NCI-H2107 (cell line): ENCODE measurements around the gene IQCF6.
"Not testable (repeated sequence)": the region's sequence is repeated elsewhere in the genome, so short reads cannot be mapped to it uniquely, and the experiment has no call there.

Source experiments
- DNase-seq: peaks from one replicate; lab custom pipeline; 2025; lab: John Stamatoyannopoulos, UW

Gene IQCF6

DNA sequence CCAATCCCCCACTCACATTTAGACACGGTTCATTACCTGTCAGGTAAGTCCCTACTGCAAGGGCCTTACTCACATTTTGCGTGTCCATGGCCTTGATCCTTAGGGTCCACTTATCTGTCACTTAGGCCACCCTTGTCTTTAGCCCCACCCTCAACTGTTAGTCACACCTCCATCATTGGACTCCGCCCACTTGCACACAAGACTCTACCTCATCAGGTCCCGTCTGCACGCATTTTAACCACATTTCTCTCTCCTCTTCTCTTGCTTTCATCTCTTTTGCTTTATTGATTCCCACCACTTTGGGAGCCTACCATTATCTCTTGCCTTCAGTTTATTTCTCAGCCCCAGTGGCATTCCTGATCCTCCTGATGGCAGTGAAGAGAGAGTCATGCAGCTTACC is at the start of gene IQCF6:
Gene IQCF6, minus strand, starts transcription at position 101 of the 400 bp plus-strand sequence. Its CDS starts 13 bp downstream, at position 88.
- DNase-seq = no peak

DNA sequence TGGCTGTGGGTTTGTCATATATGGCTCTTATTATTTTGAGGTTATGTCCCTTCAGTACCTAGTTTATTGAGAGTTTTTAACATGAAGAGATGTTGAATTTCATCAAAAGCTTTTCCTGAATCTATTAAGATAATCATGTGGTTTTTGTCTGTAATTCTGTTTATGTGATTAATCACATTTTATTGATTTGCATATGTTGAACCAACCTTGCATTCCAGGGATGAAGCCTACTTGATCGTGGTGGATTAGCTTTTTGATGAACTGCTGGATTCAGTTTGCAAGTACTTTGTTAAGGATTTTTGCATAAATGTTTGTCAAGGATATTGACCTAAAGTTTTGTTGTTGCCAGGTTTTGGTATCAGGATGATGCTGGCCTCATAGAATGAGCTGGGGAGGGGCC is 49.3 kb upstream of the IQCF6 start:
- DNase-seq = no peak

DNA sequence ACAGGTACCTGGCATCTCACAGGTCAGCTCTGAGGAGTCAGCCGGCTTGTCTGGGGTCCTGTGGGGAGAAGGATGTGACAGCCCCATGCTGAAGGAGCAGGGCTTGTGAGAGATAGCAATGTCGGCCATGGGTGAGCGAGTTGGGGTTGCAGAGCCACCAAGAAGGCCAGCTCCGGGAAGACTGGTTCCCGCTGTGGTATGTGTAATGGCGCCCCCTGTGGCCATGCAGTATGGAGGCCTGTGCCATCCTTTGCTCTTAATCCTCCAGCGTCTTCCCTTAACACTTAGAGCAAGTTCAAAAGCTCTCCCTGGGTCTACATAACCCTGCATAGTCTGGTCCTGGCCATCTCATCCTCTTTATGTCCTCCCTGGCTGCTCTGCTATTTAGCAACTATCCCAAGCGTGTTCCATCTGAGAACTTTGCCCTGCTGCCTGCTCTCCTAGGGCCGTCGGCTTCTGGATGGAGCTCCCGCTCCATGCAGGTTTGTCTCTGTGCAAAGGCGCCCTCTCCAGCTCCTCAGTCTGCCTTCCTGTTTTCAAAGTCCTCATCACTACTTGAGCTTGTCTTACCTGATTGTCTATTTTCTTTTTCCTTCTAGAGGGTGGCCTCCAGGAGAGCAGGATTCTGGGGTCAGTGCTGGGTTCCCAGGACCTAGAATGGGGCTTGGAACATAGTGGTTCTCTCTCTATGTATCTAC is 40.8 kb upstream of the IQCF6 start:
- no peak for DNase-seq

DNA sequence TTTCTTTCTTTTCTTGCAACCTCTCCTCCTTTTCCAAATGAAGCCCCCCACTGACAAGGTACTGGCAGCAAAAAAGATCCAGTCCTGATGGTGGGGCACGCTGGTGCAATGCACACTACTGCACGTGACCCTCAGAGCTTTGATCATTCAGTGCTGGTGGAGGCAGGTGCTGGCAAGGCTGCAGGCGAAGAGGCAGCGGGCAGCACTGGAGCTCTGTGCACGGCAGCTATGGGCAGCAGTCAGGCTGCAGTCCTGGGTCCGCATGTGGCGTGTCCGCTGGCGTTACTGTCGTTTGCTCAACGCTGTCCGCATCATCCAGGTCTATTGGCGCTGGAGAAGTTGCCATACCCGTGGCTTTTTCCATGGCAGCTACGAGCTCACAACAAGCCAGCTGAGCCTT is 40.1 kb upstream of the IQCF6 start:
- DNase-seq = no peak

DNA sequence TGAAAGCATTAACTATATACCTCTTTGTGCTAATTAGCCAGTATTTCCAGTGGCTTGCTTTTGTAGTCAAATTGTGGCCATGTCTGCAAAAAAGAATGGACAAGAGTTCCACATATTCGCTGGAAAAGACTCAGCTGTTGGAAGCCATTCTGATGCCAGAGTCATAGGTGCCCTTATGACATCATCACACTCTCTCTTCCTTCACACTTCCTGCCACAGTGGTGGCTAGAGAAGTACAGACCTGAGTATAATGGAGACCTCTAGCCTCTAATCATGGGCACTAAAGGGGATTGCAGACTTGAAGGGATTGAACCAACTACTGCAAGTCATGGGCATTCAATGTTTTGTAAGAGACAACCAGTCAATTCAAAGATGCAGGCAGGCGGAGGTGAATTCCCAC is 38.3 kb upstream of the IQCF6 start:
- DNase-seq = no peak

DNA sequence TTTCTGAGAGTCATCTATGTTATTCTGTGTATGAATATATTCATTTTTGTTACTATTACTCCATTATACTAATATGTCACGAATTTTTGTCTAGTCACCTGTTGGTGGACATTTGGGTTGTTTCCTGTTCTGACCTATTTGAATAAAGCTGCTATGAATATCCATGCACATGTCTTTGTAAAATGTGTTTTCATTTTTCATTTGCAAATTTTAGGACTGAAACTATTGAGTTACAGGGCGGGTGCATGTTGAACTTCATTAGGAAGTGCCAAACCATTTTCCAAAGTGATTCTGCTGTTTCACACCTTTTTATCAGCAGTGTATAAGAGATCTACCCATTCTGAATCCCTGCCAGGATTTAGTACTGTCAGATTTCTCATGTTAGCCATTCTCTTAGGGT is 37.7 kb upstream of the IQCF6 start:
- no peak for DNase-seq

DNA sequence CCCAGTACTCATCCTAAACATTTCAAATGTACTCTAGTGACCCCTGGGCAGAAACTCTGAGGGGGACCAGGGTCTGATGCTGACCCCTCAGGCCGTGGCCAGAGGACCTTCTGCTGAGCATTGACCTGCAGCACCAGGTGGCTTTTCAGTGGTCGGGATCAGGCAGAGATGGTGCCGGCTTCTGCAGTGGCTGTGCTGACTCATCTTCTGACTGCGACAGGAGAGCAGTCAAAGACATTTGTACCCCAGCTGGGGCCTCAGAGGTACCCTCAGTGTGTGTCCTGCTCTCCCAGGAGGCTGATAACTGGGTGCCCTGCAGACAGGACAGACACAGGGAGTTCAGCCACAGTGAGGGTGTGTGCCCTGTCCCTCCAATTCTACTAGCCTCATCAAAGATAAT is 36.6 kb upstream of the IQCF6 start:
- no peak for DNase-seq

DNA sequence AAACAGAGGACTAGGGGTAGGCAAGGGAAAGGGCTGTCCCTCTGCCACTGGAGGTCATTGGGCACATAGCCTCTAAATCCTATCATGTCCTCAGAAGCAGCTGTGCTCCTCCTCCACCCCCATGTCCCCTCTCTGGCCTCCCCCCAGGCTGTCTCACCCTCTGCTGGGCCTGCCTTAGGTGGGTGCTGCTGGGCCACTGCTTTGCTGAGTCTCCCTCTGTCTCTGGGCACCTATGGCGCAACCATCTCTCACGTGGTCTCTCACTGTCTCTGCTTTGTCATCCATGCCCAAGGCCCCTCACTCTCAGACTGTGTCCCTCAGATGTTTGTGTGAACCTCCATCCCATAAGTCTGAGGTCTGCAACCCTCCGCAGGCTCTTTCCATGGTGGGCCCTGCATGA is 35.0 kb upstream of the IQCF6 start:
- no peak for DNase-seq

DNA sequence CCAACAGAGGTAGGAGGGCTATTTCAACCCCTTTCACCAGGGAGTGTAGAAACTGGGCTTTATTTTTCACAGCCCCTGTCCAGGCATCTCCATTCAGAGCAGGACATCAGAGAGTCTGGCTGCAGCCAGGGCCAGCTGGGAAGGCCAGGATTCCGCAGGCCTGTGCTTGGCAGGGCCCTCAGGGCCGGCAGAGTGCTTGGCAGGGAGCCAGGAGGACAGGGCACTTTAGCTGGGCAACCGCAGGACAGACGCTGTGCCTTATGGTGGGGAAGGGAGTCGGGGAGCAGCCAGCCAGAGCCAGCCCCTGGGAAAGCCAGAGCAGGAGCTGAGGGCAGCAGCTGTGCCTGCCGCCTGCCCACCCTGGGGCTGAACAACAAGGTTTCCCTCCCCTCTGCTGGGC is 34.5 kb upstream of the IQCF6 start:
- no peak for DNase-seq

DNA sequence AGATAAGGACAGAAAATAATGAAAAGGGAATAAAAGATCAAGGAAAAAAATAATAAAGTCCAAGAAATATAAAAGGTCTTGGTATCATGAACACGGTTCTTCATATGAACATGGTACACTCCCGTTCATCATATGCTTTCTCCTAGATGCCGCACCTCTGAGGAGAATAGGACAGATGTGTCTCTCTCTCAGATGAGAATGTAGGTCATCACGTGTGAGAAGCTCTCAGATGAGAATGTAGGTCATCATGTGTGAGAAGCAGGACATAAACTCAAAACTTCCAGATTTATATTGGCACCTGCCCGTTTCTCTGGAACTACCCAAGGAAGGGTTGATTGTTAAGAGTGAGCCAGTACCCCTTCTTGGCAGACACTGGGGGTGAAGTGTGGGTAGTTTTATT is 29.9 kb upstream of the IQCF6 start:
- DNase-seq = no peak

DNA sequence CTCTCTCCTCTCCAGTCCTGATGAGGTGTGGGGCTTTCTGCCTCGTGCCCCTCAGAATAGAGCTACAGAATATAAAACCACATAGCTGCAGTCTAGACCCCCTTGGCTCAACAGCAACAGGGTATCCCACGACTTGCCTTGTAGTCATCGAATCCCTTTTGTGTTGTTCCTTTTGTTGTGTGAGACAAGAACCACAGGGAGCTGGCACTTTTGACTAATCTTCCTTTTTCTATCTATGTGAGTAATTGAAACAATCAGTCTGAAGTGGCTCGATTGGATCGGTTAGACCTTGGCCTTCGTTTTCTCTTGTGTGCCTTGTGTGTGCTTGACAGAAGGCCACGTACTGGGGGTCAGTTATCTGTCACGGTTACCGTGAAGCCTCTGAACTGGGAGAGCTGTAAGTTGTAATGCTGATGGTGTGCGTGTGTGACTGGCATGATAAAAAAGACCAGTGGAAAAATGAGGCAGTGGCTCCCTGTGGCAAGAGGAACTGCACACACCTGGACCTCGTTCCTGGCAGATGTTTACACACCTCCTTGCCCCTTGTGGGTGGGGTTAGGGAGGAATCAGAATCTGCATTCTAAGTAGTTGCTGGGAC is 23.2 kb upstream of the IQCF6 start:
- DNase-seq = no peak

DNA sequence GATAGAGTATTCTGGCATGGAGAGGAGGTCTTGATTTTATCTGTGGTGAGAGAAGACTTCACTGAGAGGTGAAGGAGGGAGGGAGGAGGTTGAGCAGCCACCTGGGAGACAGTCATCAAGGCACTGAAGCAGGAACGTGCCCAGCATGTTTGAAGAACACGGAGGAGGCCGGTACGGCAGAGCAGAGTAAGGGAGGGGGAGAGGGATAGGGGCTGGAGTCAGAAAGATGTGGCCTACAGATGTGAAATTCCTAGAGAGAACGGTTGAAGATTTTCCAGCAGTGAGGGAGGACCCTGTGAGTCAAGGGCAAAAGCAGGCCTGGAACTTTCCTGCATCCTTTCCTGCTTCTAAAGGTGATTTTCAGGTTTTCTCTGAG is 21.7 kb upstream of the IQCF6 start:
- DNase-seq = no peak

DNA sequence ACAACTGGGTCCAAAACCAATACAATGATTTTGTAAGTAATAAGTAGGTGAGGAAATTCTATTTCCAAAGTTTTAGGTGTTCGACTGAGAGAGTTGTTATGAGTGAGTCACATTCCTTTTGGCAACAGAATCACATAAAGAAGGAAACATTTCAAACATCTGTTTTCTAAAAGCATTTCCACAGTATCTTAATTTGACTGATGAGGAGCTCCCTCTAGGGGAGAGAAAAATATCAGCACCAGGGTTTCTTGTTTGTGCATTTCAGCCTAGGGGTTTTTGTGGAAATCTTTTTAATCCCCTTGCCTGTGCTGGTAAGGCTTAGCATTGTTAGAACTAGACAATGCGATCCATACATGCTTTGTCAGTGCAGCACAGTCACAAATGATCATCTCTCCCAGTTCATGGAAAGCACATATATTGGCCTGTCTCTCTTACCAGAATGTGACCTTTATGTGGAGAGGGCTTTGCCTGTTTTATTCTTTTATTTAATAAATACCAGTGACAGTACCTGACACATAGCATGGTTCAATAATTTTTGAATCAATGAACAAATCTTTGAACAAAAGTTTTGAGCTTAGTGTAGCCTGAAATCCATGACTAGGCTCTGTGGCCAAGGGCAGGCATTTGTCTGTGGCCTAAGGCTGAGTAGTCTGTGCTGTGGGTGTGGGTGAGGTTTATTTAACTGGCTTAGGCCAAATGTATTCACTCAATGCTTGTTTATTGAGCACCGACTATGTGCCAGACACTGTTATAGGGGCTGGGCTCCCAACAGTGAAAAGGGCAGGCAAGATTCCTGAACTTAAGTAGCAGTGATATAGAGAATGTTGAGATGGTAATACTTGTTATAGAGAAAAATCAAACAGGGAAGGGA is 21.1 kb upstream of the IQCF6 start:
- no peak for DNase-seq

DNA sequence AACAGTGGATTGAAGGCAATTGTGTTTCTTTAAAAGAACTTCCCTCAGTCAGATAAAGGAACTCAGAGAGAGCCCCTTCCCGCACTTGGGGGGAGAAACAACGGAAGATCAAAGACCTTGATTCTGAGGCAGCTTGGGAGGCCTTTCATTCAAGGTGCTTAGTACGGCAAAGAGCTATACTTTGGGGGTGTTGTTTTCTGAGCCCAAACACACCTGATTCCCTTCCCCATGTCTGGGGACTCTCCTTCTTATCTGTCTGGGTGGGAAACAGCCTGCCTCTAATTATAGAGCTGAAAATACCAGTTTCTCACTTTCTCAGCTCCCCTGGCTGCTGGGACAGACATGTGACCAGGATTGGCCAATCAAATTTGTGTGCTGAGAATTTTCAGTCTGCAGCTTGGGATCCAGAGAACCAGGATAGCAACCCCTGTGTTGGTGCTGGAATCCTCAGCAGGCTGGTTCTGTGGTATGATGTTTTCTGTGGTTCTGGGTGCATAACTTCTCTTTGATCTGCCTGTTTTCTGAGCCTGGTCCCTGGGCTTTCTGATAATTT is 19.4 kb upstream of the IQCF6 start:
- DNase-seq = no peak

DNA sequence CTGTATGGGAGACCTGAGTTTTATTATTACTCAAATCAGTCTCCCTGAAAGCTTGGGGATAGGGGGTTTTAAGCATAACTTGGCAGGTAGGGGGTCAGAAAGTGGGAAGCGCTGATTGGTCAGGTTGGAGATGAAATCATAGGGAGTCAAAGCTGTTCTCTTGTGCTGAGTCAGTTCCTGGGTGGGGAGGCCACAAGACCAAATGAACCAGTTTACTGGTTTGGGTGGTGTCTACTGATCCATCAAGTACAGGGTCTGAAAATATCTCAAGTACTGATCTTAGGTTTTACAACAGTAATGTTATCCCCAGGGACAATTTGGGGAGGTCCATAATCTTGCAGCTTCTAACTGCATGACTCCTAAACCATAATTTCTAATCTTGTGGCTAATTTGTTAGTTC is 17.8 kb upstream of the IQCF6 start:
- no peak for DNase-seq

DNA sequence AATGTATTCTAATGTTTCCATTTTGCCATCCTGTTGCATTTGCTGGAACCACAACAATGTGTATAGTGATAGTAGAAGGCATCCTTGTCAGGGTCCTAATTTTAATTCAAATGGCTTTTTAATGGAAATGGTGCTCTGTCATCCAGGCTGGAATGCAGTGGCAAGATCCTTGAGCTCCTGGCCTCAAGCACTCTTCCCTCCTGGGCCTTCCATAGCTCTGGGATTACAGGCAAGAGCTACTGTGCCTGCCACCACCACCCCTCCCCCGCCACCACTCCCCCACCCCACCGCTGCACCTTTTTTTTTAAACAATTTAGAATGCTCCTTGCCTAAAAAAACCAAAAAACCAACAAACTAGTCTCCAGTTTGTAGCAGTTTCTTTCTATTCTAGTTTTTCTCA is 15.2 kb upstream of the IQCF6 start:
- DNase-seq = no peak

DNA sequence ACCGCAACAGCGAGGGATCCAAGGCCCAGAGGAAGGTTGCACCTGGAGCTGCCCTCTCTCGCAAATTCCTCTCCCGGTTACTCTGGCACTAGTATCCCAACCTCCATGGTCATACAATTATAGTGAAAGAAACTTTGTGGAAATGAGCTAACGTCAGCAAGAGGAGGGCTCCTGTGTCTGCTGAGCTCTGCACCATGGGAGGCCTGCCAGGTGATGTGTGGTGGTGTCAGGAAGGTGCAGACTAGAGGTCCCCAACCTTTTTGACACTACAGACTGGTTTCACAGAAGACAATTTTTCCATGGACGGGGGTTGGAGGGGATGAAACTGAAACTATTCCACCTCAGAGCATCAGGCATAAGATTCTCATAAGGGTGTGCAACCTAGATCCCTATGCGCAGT is 13.2 kb upstream of the IQCF6 start:
- DNase-seq = no peak

DNA sequence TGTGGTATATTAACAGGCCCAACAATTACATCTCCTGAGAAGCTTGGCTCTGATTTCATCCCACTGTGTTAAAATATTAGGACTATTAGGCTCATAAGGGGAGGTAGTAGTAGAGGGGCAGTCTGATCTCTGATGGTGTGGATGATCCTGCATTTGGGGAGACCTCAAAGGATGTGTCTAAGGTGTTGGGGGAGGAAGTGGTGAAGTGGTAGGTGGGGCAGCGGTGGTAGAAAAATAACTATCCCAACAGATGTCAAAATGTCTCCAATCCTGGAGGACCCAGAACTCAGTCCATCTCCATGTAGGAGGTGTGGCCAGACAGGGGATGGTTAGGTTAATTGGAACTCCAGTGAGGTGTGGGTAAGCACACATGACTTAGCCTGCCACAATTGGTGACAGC is 10.4 kb upstream of the IQCF6 start:
- no peak for DNase-seq

DNA sequence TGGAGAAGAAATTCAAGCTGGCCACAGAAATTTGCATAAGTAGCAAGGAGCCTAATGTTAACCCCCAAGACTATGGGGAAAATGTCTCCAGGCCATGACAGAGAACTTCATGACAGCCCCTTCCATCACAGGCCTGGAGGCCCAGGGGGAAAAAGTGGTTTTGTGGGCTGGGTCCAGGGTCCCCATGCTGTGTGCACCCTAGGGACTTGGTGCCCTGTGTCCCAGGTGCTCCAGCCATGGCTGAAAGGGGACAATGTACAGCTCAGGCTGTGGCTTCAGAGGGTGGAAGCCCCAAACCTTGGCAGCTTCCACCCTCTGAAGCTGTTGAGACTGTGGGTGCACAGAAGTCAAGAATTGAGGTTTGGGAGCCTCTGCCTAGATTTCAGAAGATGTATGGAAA is 8.5 kb upstream of the IQCF6 start:
- not testable (repeated sequence) for DNase-seq

DNA sequence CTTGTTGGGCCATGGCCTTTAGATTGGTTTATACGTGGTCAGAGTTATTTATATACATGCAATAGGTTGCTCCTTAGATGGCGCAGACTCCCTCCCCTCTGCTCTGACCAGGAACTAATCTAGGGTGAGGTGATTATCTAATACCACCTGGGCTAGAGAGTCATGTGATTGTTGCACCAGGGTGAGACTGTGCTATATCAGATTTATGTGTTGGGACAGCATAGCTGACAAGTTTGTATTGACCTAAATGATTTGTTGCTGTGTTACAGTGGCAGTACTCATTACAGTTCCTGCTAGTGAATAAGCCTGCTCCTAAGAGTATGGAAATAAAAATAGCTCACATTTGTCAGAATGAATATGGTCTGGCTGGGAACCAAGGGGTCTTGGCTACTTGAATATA is 7.2 kb upstream of the IQCF6 start:
- no peak for DNase-seq

DNA sequence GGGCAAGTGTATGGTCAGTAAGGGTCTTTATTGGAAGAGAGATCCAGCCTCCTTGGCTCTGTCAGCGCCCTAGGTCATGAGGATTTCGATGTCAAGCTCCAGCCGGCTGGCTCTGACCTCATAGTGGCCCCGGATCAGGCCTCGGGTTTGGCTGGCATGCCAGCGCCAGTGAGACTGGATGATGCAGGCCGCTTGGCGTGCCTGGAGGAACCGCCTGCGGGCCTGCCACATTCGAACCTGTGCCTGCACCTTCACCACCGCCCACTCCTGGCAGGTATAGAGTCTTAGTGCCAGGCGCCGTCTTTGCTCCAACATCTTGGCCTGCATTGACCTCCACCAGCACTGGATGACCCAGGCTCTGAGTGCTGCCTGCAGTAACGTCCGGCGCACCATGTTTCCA is 483 bp downstream of the IQCF6 start:
- no peak for DNase-seq

DNA sequence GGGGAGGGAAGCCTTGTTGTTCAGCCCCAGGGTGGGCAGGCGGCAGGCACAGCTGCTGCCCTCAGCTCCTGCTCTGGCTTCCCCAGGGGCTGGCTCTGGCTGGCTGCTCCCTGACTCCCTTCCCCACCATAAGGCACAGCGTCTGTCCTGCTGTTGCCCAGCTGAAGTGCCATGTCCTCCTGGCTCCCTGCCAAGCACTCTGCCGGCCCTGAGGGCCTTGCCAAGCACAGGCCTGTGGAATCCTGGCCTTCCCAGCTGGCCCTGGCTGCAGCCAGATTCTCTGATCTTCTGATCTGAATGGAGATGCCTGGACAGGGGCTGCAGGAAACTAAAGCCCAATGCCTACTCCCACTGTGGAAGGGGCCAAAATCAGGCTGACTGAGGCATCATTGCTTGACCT is 1.1 kb downstream of the IQCF6 start:
- DNase-seq = no peak

DNA sequence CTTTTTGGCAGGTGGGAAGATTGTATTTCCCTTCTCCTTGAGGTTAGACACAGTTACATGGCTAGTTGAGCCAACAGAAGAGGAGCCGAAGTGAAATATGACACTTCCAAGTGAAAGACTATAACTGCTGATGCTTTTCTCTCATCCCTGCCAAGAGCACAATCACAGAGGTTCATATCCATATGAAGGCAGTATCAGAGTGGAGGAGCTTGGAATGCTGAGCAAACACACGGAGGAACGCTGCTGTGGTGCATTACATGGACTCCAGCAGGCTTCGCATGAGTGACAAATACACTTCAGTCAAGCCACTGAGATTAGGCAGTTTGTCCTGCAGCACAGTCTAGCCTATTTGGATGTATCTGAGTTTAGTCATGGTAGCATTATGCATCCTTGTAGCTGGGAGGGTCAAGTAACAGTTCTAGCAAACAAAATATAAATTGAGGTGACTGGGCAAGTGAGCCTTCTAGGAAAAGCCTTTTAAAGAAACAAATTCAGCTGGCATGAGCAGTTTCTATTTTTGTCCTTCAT is 5.4 kb downstream of the IQCF6 start:
- no peak for DNase-seq
